ENCODE results near the gene ZNF180.

Gene ZNF180

DNA sequence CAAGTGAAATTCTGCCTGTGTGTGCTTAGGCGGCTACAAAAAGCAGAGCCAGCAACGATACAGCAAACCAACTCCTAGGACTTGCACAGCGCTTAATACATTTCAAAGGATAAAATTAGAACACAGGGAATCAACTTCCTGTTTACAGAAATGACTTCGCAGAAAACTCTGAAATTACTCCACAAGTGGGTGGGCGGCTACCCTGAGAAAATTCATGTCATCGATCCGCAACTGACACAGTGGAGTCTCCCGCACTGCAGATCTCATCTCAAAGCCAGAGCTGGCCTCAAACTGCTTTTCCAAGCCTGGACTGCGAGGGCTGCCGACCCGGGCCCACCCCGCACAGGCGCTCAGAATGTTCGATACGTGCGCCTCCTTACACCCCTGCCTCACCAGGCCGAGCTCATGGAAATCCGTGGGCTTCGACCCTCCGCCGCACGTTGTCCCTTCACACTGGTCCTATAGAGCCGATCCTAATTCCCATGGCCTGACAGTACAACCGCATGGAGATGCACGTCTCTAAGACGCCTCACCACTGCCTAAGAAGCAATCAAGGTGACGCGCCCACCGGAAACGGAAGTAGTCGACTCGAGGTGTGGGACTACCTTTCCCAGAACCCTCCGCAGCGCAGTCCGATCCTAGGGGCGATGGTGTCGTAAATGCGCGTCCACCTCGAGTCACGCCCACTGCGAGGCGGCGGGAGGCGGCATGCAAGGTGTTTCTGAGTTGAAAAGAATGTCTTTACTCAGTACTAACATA, 52.2 kb downstream of the ZNF180 start, which contains the start of gene ZNF229 (continued):
- TF ChIP-seq, protein P1, sequence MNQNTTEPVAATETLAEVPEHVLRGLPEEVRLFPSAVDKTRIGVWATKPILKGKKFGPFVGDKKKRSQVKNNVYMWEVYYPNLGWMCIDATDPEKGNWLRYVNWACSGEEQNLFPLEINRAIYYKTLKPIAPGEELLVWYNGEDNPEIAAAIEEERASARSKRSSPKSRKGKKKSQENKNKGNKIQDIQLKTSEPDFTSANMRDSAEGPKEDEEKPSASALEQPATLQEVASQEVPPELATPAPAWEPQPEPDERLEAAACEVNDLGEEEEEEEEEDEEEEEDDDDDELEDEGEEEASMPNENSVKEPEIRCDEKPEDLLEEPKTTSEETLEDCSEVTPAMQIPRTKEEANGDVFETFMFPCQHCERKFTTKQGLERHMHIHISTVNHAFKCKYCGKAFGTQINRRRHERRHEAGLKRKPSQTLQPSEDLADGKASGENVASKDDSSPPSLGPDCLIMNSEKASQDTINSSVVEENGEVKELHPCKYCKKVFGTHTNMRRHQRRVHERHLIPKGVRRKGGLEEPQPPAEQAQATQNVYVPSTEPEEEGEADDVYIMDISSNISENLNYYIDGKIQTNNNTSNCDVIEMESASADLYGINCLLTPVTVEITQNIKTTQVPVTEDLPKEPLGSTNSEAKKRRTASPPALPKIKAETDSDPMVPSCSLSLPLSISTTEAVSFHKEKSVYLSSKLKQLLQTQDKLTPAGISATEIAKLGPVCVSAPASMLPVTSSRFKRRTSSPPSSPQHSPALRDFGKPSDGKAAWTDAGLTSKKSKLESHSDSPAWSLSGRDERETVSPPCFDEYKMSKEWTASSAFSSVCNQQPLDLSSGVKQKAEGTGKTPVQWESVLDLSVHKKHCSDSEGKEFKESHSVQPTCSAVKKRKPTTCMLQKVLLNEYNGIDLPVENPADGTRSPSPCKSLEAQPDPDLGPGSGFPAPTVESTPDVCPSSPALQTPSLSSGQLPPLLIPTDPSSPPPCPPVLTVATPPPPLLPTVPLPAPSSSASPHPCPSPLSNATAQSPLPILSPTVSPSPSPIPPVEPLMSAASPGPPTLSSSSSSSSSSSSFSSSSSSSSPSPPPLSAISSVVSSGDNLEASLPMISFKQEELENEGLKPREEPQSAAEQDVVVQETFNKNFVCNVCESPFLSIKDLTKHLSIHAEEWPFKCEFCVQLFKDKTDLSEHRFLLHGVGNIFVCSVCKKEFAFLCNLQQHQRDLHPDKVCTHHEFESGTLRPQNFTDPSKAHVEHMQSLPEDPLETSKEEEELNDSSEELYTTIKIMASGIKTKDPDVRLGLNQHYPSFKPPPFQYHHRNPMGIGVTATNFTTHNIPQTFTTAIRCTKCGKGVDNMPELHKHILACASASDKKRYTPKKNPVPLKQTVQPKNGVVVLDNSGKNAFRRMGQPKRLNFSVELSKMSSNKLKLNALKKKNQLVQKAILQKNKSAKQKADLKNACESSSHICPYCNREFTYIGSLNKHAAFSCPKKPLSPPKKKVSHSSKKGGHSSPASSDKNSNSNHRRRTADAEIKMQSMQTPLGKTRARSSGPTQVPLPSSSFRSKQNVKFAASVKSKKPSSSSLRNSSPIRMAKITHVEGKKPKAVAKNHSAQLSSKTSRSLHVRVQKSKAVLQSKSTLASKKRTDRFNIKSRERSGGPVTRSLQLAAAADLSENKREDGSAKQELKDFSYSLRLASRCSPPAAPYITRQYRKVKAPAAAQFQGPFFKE (tag by site-specific recombination; IDR thresholded peaks at IDR 0.05; ENCODE audit: borderline replicate concordance) = no peak
- TF ChIP-seq, protein P2, sequence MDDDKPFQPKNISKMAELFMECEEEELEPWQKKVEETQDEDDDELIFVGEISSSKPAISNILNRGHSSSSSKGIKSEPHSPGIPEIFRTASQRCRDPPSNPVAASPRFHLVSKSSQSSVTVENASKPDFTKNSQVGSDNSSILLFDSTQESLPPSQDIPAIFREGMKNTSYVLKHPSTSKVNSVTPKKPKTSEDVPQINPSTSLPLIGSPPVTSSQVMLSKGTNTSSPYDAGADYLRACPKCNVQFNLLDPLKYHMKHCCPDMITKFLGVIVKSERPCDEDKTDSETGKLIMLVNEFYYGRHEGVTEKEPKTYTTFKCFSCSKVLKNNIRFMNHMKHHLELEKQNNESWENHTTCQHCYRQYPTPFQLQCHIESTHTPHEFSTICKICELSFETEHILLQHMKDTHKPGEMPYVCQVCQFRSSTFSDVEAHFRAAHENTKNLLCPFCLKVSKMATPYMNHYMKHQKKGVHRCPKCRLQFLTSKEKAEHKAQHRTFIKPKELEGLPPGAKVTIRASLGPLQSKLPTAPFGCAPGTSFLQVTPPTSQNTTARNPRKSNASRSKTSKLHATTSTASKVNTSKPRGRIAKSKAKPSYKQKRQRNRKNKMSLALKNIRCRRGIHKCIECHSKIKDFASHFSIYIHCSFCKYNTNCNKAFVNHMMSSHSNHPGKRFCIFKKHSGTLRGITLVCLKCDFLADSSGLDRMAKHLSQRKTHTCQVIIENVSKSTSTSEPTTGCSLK (tag by site-specific recombination; IDR thresholded peaks at IDR 0.05) = no peak
- TF ChIP-seq, protein P3, sequence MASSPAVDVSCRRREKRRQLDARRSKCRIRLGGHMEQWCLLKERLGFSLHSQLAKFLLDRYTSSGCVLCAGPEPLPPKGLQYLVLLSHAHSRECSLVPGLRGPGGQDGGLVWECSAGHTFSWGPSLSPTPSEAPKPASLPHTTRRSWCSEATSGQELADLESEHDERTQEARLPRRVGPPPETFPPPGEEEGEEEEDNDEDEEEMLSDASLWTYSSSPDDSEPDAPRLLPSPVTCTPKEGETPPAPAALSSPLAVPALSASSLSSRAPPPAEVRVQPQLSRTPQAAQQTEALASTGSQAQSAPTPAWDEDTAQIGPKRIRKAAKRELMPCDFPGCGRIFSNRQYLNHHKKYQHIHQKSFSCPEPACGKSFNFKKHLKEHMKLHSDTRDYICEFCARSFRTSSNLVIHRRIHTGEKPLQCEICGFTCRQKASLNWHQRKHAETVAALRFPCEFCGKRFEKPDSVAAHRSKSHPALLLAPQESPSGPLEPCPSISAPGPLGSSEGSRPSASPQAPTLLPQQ (tag by site-specific recombination; IDR thresholded peaks at IDR 0.05) = peak; percentile 91
- TF ChIP-seq ZNF140 (tag by site-specific recombination; IDR thresholded peaks at IDR 0.05) (no peak), ZNF658 (tag by site-specific recombination; IDR thresholded peaks at IDR 0.05) (no peak)

DNA sequence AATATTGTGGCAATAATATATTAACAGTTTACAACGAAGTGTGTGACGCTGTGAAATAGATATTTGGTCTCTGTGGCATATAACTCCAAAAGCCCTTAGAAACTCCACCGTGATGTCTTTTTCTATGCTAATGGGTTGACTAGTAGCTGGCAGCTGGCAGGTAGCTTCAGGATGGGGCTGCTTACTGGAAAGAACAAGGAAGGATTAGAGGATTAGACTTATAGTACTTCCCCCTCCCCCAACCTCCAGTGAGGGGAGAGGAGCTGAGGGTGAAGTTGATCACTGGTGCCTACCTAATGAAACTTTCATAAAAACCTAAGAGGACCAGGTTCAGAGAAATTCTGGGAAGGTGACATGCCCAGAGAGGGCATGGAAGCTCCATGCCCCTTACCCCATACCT, 61.9 kb downstream of the ZNF180 start:
- no peaks in the 10 kb centered on the region; the same call in 1 of the 2 replicates for H3K9me3 ChIP-seq (ENCODE audit: control insufficient read depth, insufficient read depth, low read depth, low read length)
- H3K27ac ChIP-seq (ENCODE audit: extremely low read depth, low read depth, low read length) = no peak overlapping the region
- peaks cover 6 to 19% of the 10 kb centered on the region in 2 experiments; a peak in 2 of 3 replicates for H3K36me3 ChIP-seq (ENCODE audit: control insufficient read depth in 2 of 2, insufficient read depth in 1 of 2, low read length in 2 of 2)
- H3K4me1 ChIP-seq (ENCODE audit: control insufficient read depth, insufficient read depth, low read length) = no peaks in the 10 kb centered on the region
- ChIA-PET POLR2A (no interaction called here), CTCF (interaction anchor here (0.6 kb wide), 1 partner anchor 579 kb away, joined by 3 read pairs; no protein-coding TSS in a partner anchor)
- no peak overlapping the region for H3K4me3 ChIP-seq (ENCODE audit: low read depth, low read length)
- TF ChIP-seq, protein P4, sequence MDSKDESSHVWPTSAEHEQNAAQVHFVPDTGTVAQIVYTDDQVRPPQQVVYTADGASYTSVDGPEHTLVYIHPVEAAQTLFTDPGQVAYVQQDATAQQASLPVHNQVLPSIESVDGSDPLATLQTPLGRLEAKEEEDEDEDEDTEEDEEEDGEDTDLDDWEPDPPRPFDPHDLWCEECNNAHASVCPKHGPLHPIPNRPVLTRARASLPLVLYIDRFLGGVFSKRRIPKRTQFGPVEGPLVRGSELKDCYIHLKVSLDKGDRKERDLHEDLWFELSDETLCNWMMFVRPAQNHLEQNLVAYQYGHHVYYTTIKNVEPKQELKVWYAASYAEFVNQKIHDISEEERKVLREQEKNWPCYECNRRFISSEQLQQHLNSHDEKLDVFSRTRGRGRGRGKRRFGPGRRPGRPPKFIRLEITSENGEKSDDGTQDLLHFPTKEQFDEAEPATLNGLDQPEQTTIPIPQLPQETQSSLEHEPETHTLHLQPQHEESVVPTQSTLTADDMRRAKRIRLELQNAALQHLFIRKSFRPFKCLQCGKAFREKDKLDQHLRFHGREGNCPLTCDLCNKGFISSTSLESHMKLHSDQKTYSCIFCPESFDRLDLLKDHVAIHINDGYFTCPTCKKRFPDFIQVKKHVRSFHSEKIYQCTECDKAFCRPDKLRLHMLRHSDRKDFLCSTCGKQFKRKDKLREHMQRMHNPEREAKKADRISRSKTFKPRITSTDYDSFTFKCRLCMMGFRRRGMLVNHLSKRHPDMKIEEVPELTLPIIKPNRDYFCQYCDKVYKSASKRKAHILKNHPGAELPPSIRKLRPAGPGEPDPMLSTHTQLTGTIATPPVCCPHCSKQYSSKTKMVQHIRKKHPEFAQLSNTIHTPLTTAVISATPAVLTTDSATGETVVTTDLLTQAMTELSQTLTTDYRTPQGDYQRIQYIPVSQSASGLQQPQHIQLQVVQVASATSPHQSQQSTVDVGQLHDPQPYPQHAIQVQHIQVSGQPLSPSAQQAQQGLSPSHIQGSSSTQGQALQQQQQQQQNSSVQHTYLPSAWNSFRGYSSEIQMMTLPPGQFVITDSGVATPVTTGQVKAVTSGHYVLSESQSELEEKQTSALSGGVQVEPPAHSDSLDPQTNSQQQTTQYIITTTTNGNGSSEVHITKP (tag by site-specific recombination; IDR thresholded peaks at IDR 0.05) = no peak
- TF ChIP-seq ZNF76 (tag by site-specific recombination; IDR thresholded peaks at IDR 0.05; ENCODE audit: borderline replicate concordance, low read depth) (no peak), ZNF621 (tag by site-specific recombination; IDR thresholded peaks at IDR 0.05) (no peak), ZNF184 (tag by site-specific recombination; IDR thresholded peaks at IDR 0.05) (no peak), ZNF292 (tag by site-specific recombination; IDR thresholded peaks at IDR 0.05; ENCODE audit: borderline replicate concordance, low read depth) (no peak), MYNN (tag by site-specific recombination; IDR thresholded peaks at IDR 0.05; ENCODE audit: borderline replicate concordance) (no peak), ZNF530 (tag by site-specific recombination; IDR thresholded peaks at IDR 0.05; ENCODE audit: low read depth) (no peak), ZNF324 (tag by site-specific recombination; IDR thresholded peaks at IDR 0.05) (no peak), IKZF3 (tag by site-specific recombination; IDR thresholded peaks at IDR 0.05) (no peak), ZNF529 (tag by site-specific recombination; IDR thresholded peaks at IDR 0.05; ENCODE audit: insufficient replicate concordance) (no peak), ZNF175 (tag by site-specific recombination; IDR thresholded peaks at IDR 0.05) (no peak), ZNF777 (tag by site-specific recombination; IDR thresholded peaks at IDR 0.05; ENCODE audit: borderline replicate concordance) (no peak), ZSCAN30 (tag by site-specific recombination; IDR thresholded peaks at IDR 0.05) (no peak)
- TF ChIP-seq, protein P5, sequence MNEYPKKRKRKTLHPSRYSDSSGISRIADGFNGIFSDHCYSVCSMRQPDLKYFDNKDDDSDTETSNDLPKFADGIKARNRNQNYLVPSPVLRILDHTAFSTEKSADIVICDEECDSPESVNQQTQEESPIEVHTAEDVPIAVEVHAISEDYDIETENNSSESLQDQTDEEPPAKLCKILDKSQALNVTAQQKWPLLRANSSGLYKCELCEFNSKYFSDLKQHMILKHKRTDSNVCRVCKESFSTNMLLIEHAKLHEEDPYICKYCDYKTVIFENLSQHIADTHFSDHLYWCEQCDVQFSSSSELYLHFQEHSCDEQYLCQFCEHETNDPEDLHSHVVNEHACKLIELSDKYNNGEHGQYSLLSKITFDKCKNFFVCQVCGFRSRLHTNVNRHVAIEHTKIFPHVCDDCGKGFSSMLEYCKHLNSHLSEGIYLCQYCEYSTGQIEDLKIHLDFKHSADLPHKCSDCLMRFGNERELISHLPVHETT (tag by site-specific recombination; IDR thresholded peaks at IDR 0.05) = no peak
